ENCODE measurements around the gene POU2AF3.
"Not testable (repeated sequence)": the region's sequence is repeated elsewhere in the genome, so short reads cannot be mapped to it uniquely, and the experiment has no call there.

Gene POU2AF3

GRCh38 chr11:111298413-111299100 lies at the start of gene POU2AF3:
Gene POU2AF3, plus strand, starts transcription at chr11:111298546. Its CDS starts 36 bp downstream, at chr11:111298582.
- DNase-seq (ENCODE audit: extremely low read depth in 1 of 2, low read depth in 1 of 2) = no peak

GRCh38 chr11:111250936-111251335 lies 47.4 kb upstream of the POU2AF3 start:
- no peak for DNase-seq (ENCODE audit: extremely low read depth in 1 of 2, low read depth in 1 of 2)

- no peak for DNase-seq (ENCODE audit: extremely low read depth in 1 of 2, low read depth in 1 of 2)
Measured at GRCh38 chr11:111253131-111253530, 45.2 kb upstream of the POU2AF3 start.

GRCh38 chr11:111253630-111254029 lies 44.7 kb upstream of the POU2AF3 start:
- no peak for DNase-seq (ENCODE audit: extremely low read depth in 1 of 2, low read depth in 1 of 2)

- DNase-seq (ENCODE audit: extremely low read depth in 1 of 2, low read depth in 1 of 2) = no peak
Measured at GRCh38 chr11:111258046-111258445, 40.3 kb upstream of the POU2AF3 start.

- no peak for DNase-seq (ENCODE audit: extremely low read depth in 1 of 2, low read depth in 1 of 2)
Measured at GRCh38 chr11:111259896-111260295, 38.5 kb upstream of the POU2AF3 start.

- DNase-seq (ENCODE audit: extremely low read depth in 1 of 2, low read depth in 1 of 2) = no peak
Measured at GRCh38 chr11:111260811-111261210, 37.5 kb upstream of the POU2AF3 start.

- DNase-seq (ENCODE audit: extremely low read depth in 1 of 2, low read depth in 1 of 2) = no peak
Measured at GRCh38 chr11:111264646-111265045, 33.7 kb upstream of the POU2AF3 start.

- no peak for DNase-seq (ENCODE audit: extremely low read depth in 1 of 2, low read depth in 1 of 2)
Measured at GRCh38 chr11:111265421-111265820, 32.9 kb upstream of the POU2AF3 start.

- DNase-seq (ENCODE audit: extremely low read depth in 1 of 2, low read depth in 1 of 2) = not testable (repeated sequence)
Measured at GRCh38 chr11:111268303-111268702, 30.0 kb upstream of the POU2AF3 start.

- DNase-seq (ENCODE audit: extremely low read depth in 1 of 2, low read depth in 1 of 2) = no peak
Measured at GRCh38 chr11:111269146-111269868, 29.0 kb upstream of the POU2AF3 start.

GRCh38 chr11:111272420-111272819 lies 25.9 kb upstream of the POU2AF3 start:
- DNase-seq (ENCODE audit: extremely low read depth in 1 of 2, low read depth in 1 of 2) = no peak

- no peak for DNase-seq (ENCODE audit: extremely low read depth in 1 of 2, low read depth in 1 of 2)
Measured at GRCh38 chr11:111282562-111283075, 15.7 kb upstream of the POU2AF3 start.

GRCh38 chr11:111283945-111284481 lies 14.3 kb upstream of the POU2AF3 start:
- no peak for DNase-seq (ENCODE audit: extremely low read depth in 1 of 2, low read depth in 1 of 2)

- no peak for DNase-seq (ENCODE audit: extremely low read depth in 1 of 2, low read depth in 1 of 2)
Measured at GRCh38 chr11:111285189-111286091, 12.9 kb upstream of the POU2AF3 start.

- no peak for DNase-seq (ENCODE audit: extremely low read depth in 1 of 2, low read depth in 1 of 2)
Measured at GRCh38 chr11:111291764-111292163, 6.6 kb upstream of the POU2AF3 start.

- DNase-seq (ENCODE audit: extremely low read depth in 1 of 2, low read depth in 1 of 2) = not testable (repeated sequence)
Measured at GRCh38 chr11:111292408-111292807, 5.9 kb upstream of the POU2AF3 start.

- no peak for DNase-seq (ENCODE audit: extremely low read depth in 1 of 2, low read depth in 1 of 2)
Measured at GRCh38 chr11:111296196-111296595, 2.1 kb upstream of the POU2AF3 start.

GRCh38 chr11:111297696-111298095 lies 650 bp upstream of the POU2AF3 start:
- DNase-seq (ENCODE audit: extremely low read depth in 1 of 2, low read depth in 1 of 2) = no peak

GRCh38 chr11:111299101-111300026 lies 1.0 kb downstream of the POU2AF3 start:
- no peak for DNase-seq (ENCODE audit: extremely low read depth in 1 of 2, low read depth in 1 of 2)

Measured in stimulated activated CD8-positive, alpha-beta memory T cell treated with anti-CD3 and anti-CD28 coated beads, Interleukin-7, amount 100 ng/mL, for 48 hours (primary cell).